Kidney epithelial cell (primary cell): ENCODE measurements around the gene STAC3. TPM values are rescaled to one million over a fixed set of nuclear protein-coding genes. Genes with fewer than 3 reads are reported as not detected.
A peak's percentile ranks its signal among the peaks of the same experiment; 100 is the strongest.
"Not testable (repeated sequence)": the region's sequence is repeated elsewhere in the genome, so short reads cannot be mapped to it uniquely, and the experiment has no call there.

Experiments used
- DNase-seq: peaks from one replicate; pipeline ENCODE4 v3.0.0-alpha.2; 2010; ENCODE audit warnings: low read depth
- H3K27me3 ChIP-seq: 2 replicates; pipeline ENCODE4 v1.6.0; 2011; ENCODE audit warnings: low read length; ENCODE audit not compliant: control insufficient read depth, insufficient read depth
- H3K36me3 ChIP-seq: 2 replicates; pipeline ENCODE4 v1.5.1; 2011; ENCODE audit warnings: low read length; ENCODE audit not compliant: control insufficient read depth, insufficient read depth
- H3K4me3 ChIP-seq: 2 replicates; pipeline ENCODE4 v1.5.1; 2011; ENCODE audit warnings: low read depth, mild to moderate bottlenecking, control low read depth, low read length
- total RNA-seq: library from RNA; depleted of rRNA; stranded (reverse); fragments of >200 nt; gene quantifications from 2 replicates; pipeline ENCODE4 v1.2.3, GENCODE V29; 2015
- TF ChIP-seq, protein P1 (sequence below): IDR thresholded peaks from 2 replicates; pipeline ENCODE4 v1.5.1; 2011; ENCODE audit warnings: mild to moderate bottlenecking, moderate library complexity, low read length, control low read depth, inconsistent platforms; ENCODE audit not compliant: insufficient read depth, poor library complexity, severe bottlenecking

Gene STAC3
- total RNA-seq, result 0.71 TPM in 1 of 2 replicates, not detected in the other

DNA sequence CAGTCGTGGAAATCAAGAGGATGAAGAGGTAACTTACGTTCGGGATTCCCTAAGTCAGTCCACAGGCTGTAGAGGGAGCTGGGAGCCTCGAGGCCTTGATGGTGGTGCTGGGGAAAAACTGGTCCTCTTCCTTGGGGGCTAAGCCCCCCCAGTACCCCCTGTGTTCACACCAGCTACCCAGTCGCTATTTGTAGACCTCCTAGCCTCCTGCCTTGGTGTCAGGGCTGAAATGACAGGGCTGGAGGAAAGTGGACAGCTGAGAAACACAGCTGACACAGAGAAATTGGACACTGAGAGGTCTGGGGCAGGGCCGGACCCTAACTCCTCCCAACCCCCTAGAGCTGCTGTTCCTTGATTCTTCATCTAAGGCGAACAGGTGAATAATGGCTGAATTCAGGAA lies at the start of gene STAC3:
STAC3 (minus strand) TSS at position 232 of the 400 bp plus-strand sequence. CDS start 1,551 bp downstream, outside the sequence.
- no peak for DNase-seq
- TF ChIP-seq, protein P1, sequence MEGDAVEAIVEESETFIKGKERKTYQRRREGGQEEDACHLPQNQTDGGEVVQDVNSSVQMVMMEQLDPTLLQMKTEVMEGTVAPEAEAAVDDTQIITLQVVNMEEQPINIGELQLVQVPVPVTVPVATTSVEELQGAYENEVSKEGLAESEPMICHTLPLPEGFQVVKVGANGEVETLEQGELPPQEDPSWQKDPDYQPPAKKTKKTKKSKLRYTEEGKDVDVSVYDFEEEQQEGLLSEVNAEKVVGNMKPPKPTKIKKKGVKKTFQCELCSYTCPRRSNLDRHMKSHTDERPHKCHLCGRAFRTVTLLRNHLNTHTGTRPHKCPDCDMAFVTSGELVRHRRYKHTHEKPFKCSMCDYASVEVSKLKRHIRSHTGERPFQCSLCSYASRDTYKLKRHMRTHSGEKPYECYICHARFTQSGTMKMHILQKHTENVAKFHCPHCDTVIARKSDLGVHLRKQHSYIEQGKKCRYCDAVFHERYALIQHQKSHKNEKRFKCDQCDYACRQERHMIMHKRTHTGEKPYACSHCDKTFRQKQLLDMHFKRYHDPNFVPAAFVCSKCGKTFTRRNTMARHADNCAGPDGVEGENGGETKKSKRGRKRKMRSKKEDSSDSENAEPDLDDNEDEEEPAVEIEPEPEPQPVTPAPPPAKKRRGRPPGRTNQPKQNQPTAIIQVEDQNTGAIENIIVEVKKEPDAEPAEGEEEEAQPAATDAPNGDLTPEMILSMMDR, result no peak
- H3K4me3 ChIP-seq, result no peak within 1 kb of the TSS

DNA sequence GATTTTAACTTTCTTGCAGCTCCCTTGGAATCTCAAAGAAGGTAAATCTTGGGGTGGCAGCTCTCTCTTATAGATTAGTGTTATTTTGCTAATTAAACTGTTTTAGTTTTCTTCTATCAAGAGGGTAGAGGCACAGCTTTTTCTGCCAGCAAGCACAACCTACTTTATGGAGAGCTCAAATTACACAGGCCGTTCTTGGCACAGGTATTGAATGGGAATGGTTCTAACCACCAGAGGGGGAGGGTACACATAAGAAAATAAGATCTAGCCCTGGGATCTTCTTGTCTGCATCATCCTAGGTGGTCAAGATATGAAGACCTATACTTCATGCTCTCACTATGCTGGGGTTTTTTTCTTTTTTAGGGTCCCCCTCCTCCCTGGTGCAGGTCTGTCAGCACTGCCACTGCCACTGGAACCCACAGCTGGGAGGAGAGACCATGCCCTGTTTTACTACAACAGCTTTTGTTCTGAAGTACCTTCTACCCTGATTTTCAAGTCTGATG lies 48.6 kb upstream of the STAC3 start:
- TF ChIP-seq, protein P1, result no peak
- no peak for DNase-seq
- no peaks in the 10 kb centered on the region for H3K36me3 ChIP-seq

More for the DNA sequence above, at the start of gene STAC3:
- Histone ChIP-seq H3K36me3 (no peaks in the 10 kb centered on the region), H3K27me3 (no peaks in the 10 kb centered on the region)

DNA sequence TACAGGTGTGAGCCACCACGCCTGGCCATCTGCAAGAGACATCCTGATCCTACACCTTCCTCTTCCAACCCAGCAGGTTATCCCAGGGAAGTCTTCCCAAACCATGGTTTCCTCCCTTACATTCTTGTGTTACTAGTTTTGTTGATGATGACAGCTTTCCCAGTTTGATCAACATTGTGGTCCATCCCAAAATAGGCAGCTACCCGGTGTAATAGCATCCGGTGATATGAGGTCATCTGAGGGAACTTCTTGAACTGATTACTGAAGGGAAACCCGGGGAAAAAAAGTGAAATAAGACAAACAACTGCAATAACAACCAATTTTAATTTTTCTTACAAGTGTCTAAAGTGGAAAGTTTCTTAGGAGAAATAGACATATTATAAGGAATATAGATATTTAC lies 45.3 kb upstream of the STAC3 start:
- H3K4me3 ChIP-seq, result no peak overlapping the region
- no peak for DNase-seq
- H3K27me3 ChIP-seq, result no peaks in the 10 kb centered on the region
- H3K36me3 ChIP-seq, result no peaks in the 10 kb centered on the region
- TF ChIP-seq, protein P1, result no peak

More for the DNA sequence above, 48.6 kb upstream of the STAC3 start:
- Histone ChIP-seq H3K27me3 (no peaks in the 10 kb centered on the region), H3K4me3 (no peak overlapping the region)

DNA sequence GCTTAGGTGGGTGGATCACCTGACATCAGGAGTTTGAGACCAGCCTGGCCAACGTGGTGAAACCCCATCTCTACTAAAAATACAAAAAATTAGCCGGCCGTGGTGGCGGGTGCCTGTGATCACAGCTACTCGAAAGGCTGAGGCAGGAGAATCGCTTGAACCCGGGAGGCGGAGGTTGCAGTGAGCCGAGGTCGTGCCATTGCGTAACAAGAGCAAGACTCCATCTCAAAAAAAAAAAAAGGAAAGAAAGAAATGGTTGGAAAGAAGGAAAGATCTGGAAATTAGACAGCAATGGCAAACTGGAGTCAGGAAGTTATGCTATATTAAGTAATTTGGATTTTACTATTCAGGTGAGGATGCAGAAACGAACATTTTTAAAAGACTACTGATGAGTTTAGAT lies 31.1 kb upstream of the STAC3 start:
- not testable (repeated sequence) for H3K27me3 ChIP-seq, H3K36me3 ChIP-seq, H3K4me3 ChIP-seq, DNase-seq

DNA sequence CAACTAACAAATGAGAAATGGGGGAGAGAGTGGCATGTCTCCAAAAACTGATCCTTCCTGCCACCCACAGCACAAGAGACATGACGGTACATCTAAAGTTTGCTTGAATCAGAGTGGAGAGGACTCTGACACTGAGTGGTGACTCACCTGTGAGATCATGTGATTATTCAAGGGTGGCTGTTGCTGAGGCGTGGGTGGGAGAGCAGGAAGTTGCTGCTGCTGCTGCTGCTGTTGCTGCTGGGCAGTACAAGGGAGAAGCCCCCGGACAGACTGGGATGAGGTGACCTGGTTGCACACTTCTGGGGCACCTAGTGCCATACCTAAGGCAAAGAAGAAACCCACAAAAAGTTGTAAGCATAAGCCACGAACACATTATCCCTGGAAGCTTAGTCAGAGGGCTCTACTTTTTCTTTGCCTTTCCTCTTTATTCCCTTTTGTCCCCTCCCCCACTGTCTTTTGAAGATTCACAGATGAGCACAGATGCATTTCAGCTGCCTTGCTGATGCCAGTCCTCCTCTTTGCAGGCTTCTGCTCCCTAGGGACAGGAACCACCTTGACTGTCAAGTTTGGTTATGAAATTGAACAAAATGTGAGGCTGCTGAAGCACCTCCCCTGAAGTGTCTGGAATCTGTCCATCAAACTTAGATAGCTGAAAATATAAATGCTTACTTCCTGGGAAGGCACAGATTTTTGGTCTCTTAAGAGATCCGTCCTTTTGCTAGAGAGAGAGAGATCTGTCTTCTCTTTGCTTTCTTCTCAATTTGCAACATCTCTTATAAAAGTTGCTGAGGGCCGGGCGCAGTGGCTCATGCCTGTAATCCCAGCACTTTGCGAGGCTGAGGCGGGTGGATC lies 29.4 kb upstream of the STAC3 start:
- no peaks in the 10 kb centered on the region for H3K36me3 ChIP-seq
- TF ChIP-seq, protein P1, result no peak
- no peak overlapping the region for H3K4me3 ChIP-seq
- no peaks in the 10 kb centered on the region for H3K27me3 ChIP-seq
- DNase-seq, result peak; percentile 94

DNA sequence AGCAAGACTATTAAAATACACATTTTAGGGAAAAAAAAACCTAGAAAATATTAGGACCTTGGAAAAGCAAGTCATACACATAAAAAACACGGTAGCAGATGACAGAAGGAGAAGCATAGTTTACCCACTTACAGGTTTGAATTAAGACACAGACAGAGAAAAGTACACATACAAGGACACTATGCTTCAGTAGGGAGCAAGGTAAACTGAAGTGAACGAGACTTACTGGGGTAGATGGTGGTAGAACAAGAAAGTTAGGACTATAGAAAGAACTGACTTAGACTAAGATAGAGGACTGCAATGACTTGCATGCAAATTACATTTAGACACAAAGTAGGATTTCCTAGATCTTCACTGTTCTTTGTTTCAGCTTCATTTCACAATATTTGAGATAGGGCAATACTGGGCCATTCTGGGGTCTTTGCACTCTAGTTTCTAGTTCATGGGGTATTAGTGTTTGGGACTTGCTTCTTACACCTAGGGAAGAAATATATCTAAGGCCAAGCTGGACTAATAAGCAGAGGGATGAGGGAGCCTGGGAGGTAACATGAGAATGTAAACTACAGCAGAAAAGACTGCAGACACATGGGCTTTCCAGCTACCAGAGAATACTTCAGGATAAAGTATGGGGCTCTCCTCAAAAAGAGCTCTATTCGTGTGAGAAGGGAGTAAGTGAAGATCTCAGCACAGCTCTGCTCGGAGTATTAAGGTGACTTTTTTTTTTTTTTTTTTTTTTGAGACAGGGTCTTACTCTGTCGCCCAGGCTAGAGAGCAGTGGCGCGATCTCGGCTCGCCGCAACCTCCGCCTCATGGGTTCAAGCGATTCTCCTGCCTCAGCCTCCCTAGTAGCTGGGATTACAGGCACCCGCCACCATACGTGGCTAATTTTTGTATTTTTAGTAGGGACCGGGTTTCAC lies 27.7 kb upstream of the STAC3 start:
- Histone ChIP-seq H3K36me3 (no peaks in the 10 kb centered on the region), H3K27me3 (no peaks in the 10 kb centered on the region), H3K4me3 (no peak overlapping the region)
- TF ChIP-seq, protein P1, result no peak
- no peak for DNase-seq
